ENCODE measurements around the gene ANXA2R.
"Not testable (repeated sequence)": the region's sequence is repeated elsewhere in the genome, so short reads cannot be mapped to it uniquely, and the experiment has no call there.

ANXA2R gene

GRCh38 chr5:43040287-43041098 is at the start of gene ANXA2R:
Gene ANXA2R, minus strand, starts transcription at chr5:43040319. Its CDS starts 273 bp downstream, at chr5:43040046.
- DNase-seq (ENCODE audit: low read depth), result peak; percentile 98
- TF ChIP-seq CTCF (conservative IDR thresholded peaks at IDR 0.05; ENCODE audit: low read depth, low read length), result peak; percentile 87
- H3K4me3 ChIP-seq (ENCODE audit: low read depth, low read length), result peak within 1 kb of the TSS; percentile 81

- H3K4me3 ChIP-seq (ENCODE audit: low read depth, low read length); DNase-seq (ENCODE audit: low read depth): not testable (repeated sequence)
Measured at GRCh38 chr5:43086118-43086908, 46.2 kb upstream of the ANXA2R start.

GRCh38 chr5:43085453-43085852 is 45.3 kb upstream of the ANXA2R start:
- H3K4me3 ChIP-seq (ENCODE audit: low read depth, low read length), result no peak overlapping the region
- no peak for TF ChIP-seq CTCF (conservative IDR thresholded peaks at IDR 0.05; ENCODE audit: low read depth, low read length)
- DNase-seq (ENCODE audit: low read depth), result no peak

GRCh38 chr5:43084468-43084867 is 44.3 kb upstream of the ANXA2R start:
- DNase-seq (ENCODE audit: low read depth); H3K4me3 ChIP-seq (ENCODE audit: low read depth, low read length): not testable (repeated sequence)

- not testable (repeated sequence) for H3K4me3 ChIP-seq (ENCODE audit: low read depth, low read length); DNase-seq (ENCODE audit: low read depth)
Measured at GRCh38 chr5:43081345-43081744, 41.2 kb upstream of the ANXA2R start.

- no peak overlapping the region for H3K4me3 ChIP-seq (ENCODE audit: low read depth, low read length)
- DNase-seq (ENCODE audit: low read depth), result peak; percentile 86
- TF ChIP-seq CTCF (conservative IDR thresholded peaks at IDR 0.05; ENCODE audit: low read depth, low read length), result no peak
Measured at GRCh38 chr5:43078956-43079355, 38.8 kb upstream of the ANXA2R start.

GRCh38 chr5:43077446-43078191 is 37.5 kb upstream of the ANXA2R start:
- DNase-seq (ENCODE audit: low read depth); H3K4me3 ChIP-seq (ENCODE audit: low read depth, low read length): not testable (repeated sequence)

- DNase-seq (ENCODE audit: low read depth), result peak; percentile 59
- TF ChIP-seq CTCF (conservative IDR thresholded peaks at IDR 0.05; ENCODE audit: low read depth, low read length), result no peak
- no peak overlapping the region for H3K4me3 ChIP-seq (ENCODE audit: low read depth, low read length)
Measured at GRCh38 chr5:43075319-43076293, 35.5 kb upstream of the ANXA2R start.

Measured in choroid plexus epithelial cell (primary cell).